ENCODE measurements around the gene NUP155.

DNA sequence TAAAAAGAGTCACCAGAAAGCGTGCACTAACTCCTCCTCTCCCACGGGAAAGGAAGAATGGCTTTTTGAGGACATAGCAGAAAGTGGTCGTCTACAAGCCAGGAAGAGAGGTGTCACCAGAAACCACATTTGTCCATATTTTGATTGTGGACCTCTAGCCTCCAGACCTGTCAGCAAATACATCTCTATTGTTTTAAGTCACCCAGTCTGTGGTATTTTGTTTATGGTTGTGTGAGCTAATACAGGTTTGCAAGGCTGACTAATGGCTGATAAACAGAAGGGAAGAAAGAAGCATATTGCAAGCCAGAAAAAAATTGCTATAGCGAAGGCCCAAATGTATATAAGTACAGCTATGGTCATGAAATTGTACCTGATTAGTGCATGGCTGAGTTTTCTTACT, 29.6 kb upstream of the NUP155 start:
- TF ChIP-seq ZNF121 (tag by site-specific recombination; IDR thresholded peaks at IDR 0.05) (no peak), CTCF (tag by site-specific recombination; IDR thresholded peaks at IDR 0.05) (no peak), ZNF114 (tag by site-specific recombination; IDR thresholded peaks at IDR 0.05) (no peak), PBX3 (CRISPR knock-in tag; IDR thresholded peaks at IDR 0.05) (no peak), ZNF600 (tag by site-specific recombination; IDR thresholded peaks at IDR 0.05) (no peak), KLF17 (tag by site-specific recombination; IDR thresholded peaks at IDR 0.05) (no peak), ZNF610 (tag by site-specific recombination; IDR thresholded peaks at IDR 0.05; ENCODE audit: borderline replicate concordance) (no peak), KLF8 (tag by site-specific recombination; IDR thresholded peaks at IDR 0.05) (no peak), ZNF157 (tag by site-specific recombination; IDR thresholded peaks at IDR 0.05) (no peak)
- TF ChIP-seq, protein P1, sequence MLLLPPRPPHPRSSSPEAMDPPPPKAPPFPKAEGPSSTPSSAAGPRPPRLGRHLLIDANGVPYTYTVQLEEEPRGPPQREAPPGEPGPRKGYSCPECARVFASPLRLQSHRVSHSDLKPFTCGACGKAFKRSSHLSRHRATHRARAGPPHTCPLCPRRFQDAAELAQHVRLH (tag by site-specific recombination; IDR thresholded peaks at IDR 0.05): no peak
- TF ChIP-seq, protein P2, sequence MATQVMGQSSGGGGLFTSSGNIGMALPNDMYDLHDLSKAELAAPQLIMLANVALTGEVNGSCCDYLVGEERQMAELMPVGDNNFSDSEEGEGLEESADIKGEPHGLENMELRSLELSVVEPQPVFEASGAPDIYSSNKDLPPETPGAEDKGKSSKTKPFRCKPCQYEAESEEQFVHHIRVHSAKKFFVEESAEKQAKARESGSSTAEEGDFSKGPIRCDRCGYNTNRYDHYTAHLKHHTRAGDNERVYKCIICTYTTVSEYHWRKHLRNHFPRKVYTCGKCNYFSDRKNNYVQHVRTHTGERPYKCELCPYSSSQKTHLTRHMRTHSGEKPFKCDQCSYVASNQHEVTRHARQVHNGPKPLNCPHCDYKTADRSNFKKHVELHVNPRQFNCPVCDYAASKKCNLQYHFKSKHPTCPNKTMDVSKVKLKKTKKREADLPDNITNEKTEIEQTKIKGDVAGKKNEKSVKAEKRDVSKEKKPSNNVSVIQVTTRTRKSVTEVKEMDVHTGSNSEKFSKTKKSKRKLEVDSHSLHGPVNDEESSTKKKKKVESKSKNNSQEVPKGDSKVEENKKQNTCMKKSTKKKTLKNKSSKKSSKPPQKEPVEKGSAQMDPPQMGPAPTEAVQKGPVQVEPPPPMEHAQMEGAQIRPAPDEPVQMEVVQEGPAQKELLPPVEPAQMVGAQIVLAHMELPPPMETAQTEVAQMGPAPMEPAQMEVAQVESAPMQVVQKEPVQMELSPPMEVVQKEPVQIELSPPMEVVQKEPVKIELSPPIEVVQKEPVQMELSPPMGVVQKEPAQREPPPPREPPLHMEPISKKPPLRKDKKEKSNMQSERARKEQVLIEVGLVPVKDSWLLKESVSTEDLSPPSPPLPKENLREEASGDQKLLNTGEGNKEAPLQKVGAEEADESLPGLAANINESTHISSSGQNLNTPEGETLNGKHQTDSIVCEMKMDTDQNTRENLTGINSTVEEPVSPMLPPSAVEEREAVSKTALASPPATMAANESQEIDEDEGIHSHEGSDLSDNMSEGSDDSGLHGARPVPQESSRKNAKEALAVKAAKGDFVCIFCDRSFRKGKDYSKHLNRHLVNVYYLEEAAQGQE (tag by site-specific recombination; IDR thresholded peaks at IDR 0.05): no peak
- TF ChIP-seq, protein P3, sequence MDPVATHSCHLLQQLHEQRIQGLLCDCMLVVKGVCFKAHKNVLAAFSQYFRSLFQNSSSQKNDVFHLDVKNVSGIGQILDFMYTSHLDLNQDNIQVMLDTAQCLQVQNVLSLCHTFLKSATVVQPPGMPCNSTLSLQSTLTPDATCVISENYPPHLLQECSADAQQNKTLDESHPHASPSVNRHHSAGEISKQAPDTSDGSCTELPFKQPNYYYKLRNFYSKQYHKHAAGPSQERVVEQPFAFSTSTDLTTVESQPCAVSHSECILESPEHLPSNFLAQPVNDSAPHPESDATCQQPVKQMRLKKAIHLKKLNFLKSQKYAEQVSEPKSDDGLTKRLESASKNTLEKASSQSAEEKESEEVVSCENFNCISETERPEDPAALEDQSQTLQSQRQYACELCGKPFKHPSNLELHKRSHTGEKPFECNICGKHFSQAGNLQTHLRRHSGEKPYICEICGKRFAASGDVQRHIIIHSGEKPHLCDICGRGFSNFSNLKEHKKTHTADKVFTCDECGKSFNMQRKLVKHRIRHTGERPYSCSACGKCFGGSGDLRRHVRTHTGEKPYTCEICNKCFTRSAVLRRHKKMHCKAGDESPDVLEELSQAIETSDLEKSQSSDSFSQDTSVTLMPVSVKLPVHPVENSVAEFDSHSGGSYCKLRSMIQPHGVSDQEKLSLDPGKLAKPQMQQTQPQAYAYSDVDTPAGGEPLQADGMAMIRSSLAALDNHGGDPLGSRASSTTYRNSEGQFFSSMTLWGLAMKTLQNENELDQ (tag by site-specific recombination; IDR thresholded peaks at IDR 0.05; ENCODE audit: low read depth): no peak
- TF ChIP-seq, protein P4, sequence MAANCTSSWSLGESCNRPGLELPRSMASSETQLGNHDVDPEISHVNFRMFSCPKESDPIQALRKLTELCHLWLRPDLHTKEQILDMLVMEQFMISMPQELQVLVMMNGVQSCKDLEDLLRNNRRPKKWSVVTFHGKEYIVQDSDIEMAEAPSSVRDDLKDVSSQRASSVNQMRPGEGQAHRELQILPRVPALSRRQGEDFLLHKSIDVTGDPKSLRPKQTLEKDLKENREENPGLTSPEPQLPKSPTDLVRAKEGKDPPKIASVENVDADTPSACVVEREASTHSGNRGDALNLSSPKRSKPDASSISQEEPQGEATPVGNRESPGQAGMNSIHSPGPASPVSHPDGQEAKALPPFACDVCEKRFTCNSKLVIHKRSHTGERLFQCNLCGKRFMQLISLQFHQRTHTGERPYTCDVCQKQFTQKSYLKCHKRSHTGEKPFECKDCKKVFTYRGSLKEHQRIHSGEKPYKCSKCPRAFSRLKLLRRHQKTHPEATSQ (tag by site-specific recombination; IDR thresholded peaks at IDR 0.05): no peak
